GM10266 (cell line): Measurements from ENCODE around the gene BICDL1.
"Not testable (repeated sequence)": the region's sequence is repeated elsewhere in the genome, so short reads cannot be mapped to it uniquely, and the experiment has no call there.

Source experiments
- DNase-seq: peaks from one replicate; pipeline ENCODE4 v3.0.0; 2012; ENCODE audit errors: extremely low spot score
- CTCF ChIP-seq: IDR thresholded peaks from 2 replicates; pipeline ENCODE4 v1.5.1; 2012; ENCODE audit warnings: mild to moderate bottlenecking, low read depth; ENCODE audit not compliant: control insufficient read depth, insufficient read depth; ENCODE audit errors: missing control alignments

Gene BICDL1

GRCh38 chr12:119957135-119957534 is 31.9 kb upstream of the BICDL1 start:
- DNase-seq = no peak
- no peak for TF ChIP-seq CTCF

GRCh38 chr12:119959435-119959834 is 29.6 kb upstream of the BICDL1 start:
- DNase-seq = no peak
- TF ChIP-seq CTCF = no peak

DNA sequence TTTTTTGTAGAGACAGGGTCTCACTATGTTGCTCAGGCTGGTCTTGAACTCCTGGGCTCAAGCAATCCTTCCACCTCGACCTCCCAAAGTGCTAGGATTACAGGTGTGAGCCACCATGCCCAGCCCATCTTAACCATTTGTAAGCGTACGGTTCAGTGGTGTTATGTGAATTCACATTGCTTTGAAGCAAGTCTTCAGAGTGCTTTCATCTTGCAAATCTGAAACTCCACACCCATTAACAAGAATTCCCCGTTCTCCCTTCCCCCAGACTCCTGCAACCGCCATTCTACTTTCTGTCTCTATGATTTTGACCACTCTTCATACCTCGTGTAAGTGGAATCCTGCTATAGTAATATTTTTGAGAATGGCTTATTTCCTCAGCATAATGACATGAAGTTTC is 24.9 kb upstream of the BICDL1 start:
- no peak for DNase-seq
- no peak for TF ChIP-seq CTCF

GRCh38 chr12:119964929-119965328 is 24.1 kb upstream of the BICDL1 start:
- no peak for TF ChIP-seq CTCF
- DNase-seq = no peak

DNA sequence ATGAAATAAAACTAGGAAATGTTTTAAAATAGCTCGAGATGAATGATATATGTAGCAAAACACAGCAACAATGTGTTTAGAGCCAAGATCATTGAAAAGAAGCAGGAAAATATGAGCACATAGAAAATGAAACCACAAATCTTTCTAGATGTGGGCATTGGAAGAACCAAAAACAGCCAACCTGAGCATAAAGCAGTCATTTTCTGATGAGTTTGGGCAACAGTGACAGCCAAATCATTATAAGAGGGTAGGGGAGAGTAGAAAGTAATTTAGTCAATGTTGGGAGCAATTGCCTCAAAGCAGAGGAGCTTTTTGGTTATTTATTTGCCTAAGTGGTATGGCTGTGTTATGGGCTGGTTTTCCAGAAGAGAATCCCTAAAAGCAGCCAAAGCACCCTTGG is 8.8 kb upstream of the BICDL1 start:
- no peak for TF ChIP-seq CTCF

GRCh38 chr12:119980702-119981101 is 8.3 kb upstream of the BICDL1 start:
- not testable (repeated sequence) for DNase-seq

More for the DNA sequence above, 8.8 kb upstream of the BICDL1 start:
- DNase-seq = no peak

GRCh38 chr12:119989361-119989730 is 310 bp downstream of the BICDL1 start:
- no peak for DNase-seq
- no peak for TF ChIP-seq CTCF

DNA sequence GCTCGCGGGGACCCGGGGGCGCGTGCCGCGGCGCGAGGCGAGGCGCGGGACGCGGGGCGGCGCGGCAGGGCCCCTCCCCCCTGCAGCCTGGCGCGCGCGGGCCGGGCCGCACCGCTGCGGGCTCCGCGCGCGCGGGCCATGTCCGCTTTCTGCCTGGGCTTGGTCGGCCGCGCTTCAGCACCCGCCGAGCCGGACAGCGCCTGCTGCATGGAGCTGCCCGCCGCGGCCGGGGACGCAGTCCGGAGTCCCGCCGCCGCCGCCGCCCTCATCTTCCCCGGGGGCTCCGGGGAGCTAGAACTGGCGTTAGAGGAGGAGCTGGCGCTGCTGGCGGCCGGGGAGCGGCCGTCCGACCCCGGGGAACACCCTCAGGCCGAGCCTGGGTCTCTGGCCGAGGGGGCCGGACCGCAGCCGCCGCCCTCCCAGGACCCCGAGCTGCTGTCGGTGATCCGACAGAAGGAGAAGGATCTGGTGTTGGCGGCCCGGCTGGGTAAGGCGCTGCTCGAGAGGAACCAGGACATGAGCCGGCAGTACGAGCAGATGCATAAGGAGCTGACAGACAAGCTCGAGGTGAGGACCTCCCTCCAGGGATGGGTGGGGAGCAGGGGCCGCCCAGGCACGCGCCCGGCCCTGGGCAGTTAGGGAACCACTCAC is 820 bp downstream of the BICDL1 start:
- TF ChIP-seq CTCF = no peak
- DNase-seq = peak; percentile 87
